Epithelial cell of esophagus (primary cell): ENCODE data around the gene MAP3K9.

ENCODE experiments used
- DNase-seq: peaks from one replicate; pipeline ENCODE4 v3.0.0; 2010; ENCODE audit warnings: low read depth
- H3K4me3 ChIP-seq: 2 replicates; pipeline ENCODE4 v1.5.1; 2011; ENCODE audit warnings: mild to moderate bottlenecking, low read length, control low read depth
- CTCF ChIP-seq: IDR thresholded peaks from 2 replicates; pipeline ENCODE4 v1.5.1; 2011; ENCODE audit warnings: low read depth, mild to moderate bottlenecking, low read length, control low read depth, inconsistent platforms; ENCODE audit not compliant: insufficient read depth; ENCODE audit errors: missing control alignments

Gene MAP3K9

GRCh38 chr14:70716958-70717357 lies 92.4 kb downstream of the MAP3K9 start:
- no peak for TF ChIP-seq CTCF
- peak; percentile 33 for DNase-seq
- H3K4me3 ChIP-seq: no peak overlapping the region

GRCh38 chr14:70716483-70716882 lies 92.8 kb downstream of the MAP3K9 start:
- DNase-seq: no peak
- no peak overlapping the region for H3K4me3 ChIP-seq
- no peak for TF ChIP-seq CTCF

- H3K4me3 ChIP-seq: no peak overlapping the region
- peak; percentile 58 for TF ChIP-seq CTCF
- peak; percentile 66 for DNase-seq
These were observed 95.2 kb downstream of the MAP3K9 start for GRCh38 chr14:70714055-70714550.

GRCh38 chr14:70713511-70713916 lies 95.8 kb downstream of the MAP3K9 start:
- H3K4me3 ChIP-seq: no peak overlapping the region
- no peak for TF ChIP-seq CTCF
- DNase-seq: no peak

GRCh38 chr14:70713096-70713495 lies 96.2 kb downstream of the MAP3K9 start:
- DNase-seq: no peak
- H3K4me3 ChIP-seq: no peak overlapping the region
- TF ChIP-seq CTCF: no peak

GRCh38 chr14:70711451-70711850 lies 97.9 kb downstream of the MAP3K9 start:
- no peak overlapping the region for H3K4me3 ChIP-seq
- no peak for TF ChIP-seq CTCF
- DNase-seq: no peak

GRCh38 chr14:70709726-70710382 lies 99.5 kb downstream of the MAP3K9 start:
- TF ChIP-seq CTCF: no peak
- H3K4me3 ChIP-seq: no peak overlapping the region
- peak; percentile 77 for DNase-seq
